DND-41 (cell line): ENCODE results near the gene SLC41A3.

ENCODE experiments used
- EZH2 ChIP-seq: IDR thresholded peaks from 3 replicates; pipeline ENCODE4 v1.6.1; 2012; ENCODE audit warnings: borderline replicate concordance, low read depth, mild to moderate bottlenecking, moderate library complexity, low read length, inconsistent platforms; ENCODE audit not compliant: severe bottlenecking
- TF ChIP-seq, protein P1 (sequence below): IDR thresholded peaks from 2 replicates; pipeline ENCODE4 v1.5.1; 2012; ENCODE audit warnings: borderline replicate concordance, low read length, moderate library complexity, mild to moderate bottlenecking; ENCODE audit not compliant: poor library complexity, severe bottlenecking; ENCODE audit errors: extremely low read depth

- TF ChIP-seq, protein P1, sequence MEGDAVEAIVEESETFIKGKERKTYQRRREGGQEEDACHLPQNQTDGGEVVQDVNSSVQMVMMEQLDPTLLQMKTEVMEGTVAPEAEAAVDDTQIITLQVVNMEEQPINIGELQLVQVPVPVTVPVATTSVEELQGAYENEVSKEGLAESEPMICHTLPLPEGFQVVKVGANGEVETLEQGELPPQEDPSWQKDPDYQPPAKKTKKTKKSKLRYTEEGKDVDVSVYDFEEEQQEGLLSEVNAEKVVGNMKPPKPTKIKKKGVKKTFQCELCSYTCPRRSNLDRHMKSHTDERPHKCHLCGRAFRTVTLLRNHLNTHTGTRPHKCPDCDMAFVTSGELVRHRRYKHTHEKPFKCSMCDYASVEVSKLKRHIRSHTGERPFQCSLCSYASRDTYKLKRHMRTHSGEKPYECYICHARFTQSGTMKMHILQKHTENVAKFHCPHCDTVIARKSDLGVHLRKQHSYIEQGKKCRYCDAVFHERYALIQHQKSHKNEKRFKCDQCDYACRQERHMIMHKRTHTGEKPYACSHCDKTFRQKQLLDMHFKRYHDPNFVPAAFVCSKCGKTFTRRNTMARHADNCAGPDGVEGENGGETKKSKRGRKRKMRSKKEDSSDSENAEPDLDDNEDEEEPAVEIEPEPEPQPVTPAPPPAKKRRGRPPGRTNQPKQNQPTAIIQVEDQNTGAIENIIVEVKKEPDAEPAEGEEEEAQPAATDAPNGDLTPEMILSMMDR: no peak
- TF ChIP-seq EZH2: no peak
Observed at GRCh38 chr3:126023390-126023789, 60.5 kb downstream of the SLC41A3 start.
